Subcutaneous abdominal adipose tissue (tissue), 5 donors: ENCODE measurements around the gene ZFP36L2.

Source experiments
- H3K27ac ChIP-seq: one replicate; pipeline ENCODE4 v1.7.0; 2013; ENCODE audit warnings: low read depth, mild to moderate bottlenecking, inconsistent platforms, low read length, moderate library complexity
- H3K27me3 ChIP-seq, 5 donors: one replicate each; pipeline ENCODE4 v1.7.0; 2013; ENCODE audit warnings: low read length in 5 of 5, inconsistent platforms in 1 of 5; ENCODE audit not compliant: control insufficient read depth in 5 of 5, insufficient read depth in 4 of 5
- H3K36me3 ChIP-seq, 5 donors: one replicate each; pipeline ENCODE4 v1.7.0; 2013; ENCODE audit warnings: low read length in 5 of 5; ENCODE audit not compliant: control insufficient read depth in 5 of 5, insufficient read depth in 5 of 5
- H3K4me1 ChIP-seq, 5 donors: one replicate each; pipeline ENCODE4 v1.7.0; 2013; ENCODE audit warnings: low read length in 5 of 5, mild to moderate bottlenecking in 3 of 5, moderate library complexity in 1 of 5; ENCODE audit not compliant: control insufficient read depth in 5 of 5, insufficient read depth in 5 of 5
- H3K4me3 ChIP-seq, 5 donors: one replicate each; pipeline ENCODE4 v1.7.0; 2013; ENCODE audit warnings: low read length in 5 of 5, low read depth in 1 of 5
- H3K9ac ChIP-seq, 5 donors: one replicate each; pipeline ENCODE4 v1.7.0; 2013; ENCODE audit warnings: low read length in 5 of 5, mild to moderate bottlenecking in 4 of 5, moderate library complexity in 3 of 5
- H3K9me3 ChIP-seq, 5 donors: one replicate each; pipeline ENCODE4 v1.7.0; 2013; ENCODE audit warnings: low read length in 5 of 5; ENCODE audit not compliant: control insufficient read depth in 5 of 5
- donor health status: healthy.
- donor health status: healthy.
- donor health status: healthy.
- donor health status: healthy.
- donor health status: healthy.

ZFP36L2 gene

GRCh38 chr2:43179942-43180341, 46.5 kb downstream of the ZFP36L2 start:
- H3K27ac ChIP-seq, result no peak overlapping the region
- H3K9me3 ChIP-seq, result peaks cover 5 to 14% (median 11%) of the 10 kb centered on the region in 5 donors
- no peaks in the 10 kb centered on the region for H3K27me3 ChIP-seq
- no peaks in the 10 kb centered on the region for H3K36me3 ChIP-seq
- no peak overlapping the region for H3K9ac ChIP-seq
- peaks cover 4 to 34% (median 27%) of the 10 kb centered on the region in 5 donors for H3K4me1 ChIP-seq
- H3K4me3 ChIP-seq, result no peak overlapping the region

GRCh38 chr2:43178602-43179542, 47.5 kb downstream of the ZFP36L2 start:
- H3K4me1 ChIP-seq, result peaks cover 4 to 44% (median 33%) of the 10 kb centered on the region in 5 donors
- peak overlapping the region; percentile 94 for H3K27ac ChIP-seq
- H3K9me3 ChIP-seq, result peaks cover 7 to 20% (median 15%) of the 10 kb centered on the region in 5 donors
- peak overlapping the region; percentile 21 to 66 (median 46) for H3K9ac ChIP-seq
- H3K4me3 ChIP-seq, result peak overlapping the region in 1 of 5 donors; percentile 19
- no peaks in the 10 kb centered on the region for H3K27me3 ChIP-seq
- no peaks in the 10 kb centered on the region for H3K36me3 ChIP-seq

GRCh38 chr2:43178055-43178598, 48.3 kb downstream of the ZFP36L2 start:
- H3K9me3 ChIP-seq, result peaks cover 7 to 20% (median 15%) of the 10 kb centered on the region in 5 donors
- H3K27me3 ChIP-seq, result no peaks in the 10 kb centered on the region
- peak overlapping the region; percentile 94 for H3K27ac ChIP-seq
- H3K4me1 ChIP-seq, result peaks cover 4 to 51% (median 40%) of the 10 kb centered on the region in 5 donors
- no peaks in the 10 kb centered on the region for H3K36me3 ChIP-seq
- H3K4me3 ChIP-seq, result peak overlapping the region in 1 of 5 donors; percentile 19
- peak overlapping the region in 2 of 5 donors; percentile 46 to 63 for H3K9ac ChIP-seq

GRCh38 chr2:43176449-43176848, 50.0 kb downstream of the ZFP36L2 start:
- Histone ChIP-seq H3K27ac (no peak overlapping the region), H3K4me3 (no peak overlapping the region), H3K9ac (no peak overlapping the region), H3K27me3 (no peaks in the 10 kb centered on the region), H3K4me1 (peaks cover 4 to 57% (median 45%) of the 10 kb centered on the region in 5 donors), H3K36me3 (no peaks in the 10 kb centered on the region), H3K9me3 (peaks cover 7 to 20% (median 15%) of the 10 kb centered on the region in 5 donors)

- Histone ChIP-seq H3K4me3 (peak overlapping the region in 2 of 5 donors; percentile 1 to 13), H3K27me3 (no peaks in the 10 kb centered on the region), H3K4me1 (peaks cover 4 to 61% (median 49%) of the 10 kb centered on the region in 5 donors), H3K27ac (peak overlapping the region; percentile 81), H3K9ac (no peak overlapping the region), H3K9me3 (peaks cover 7 to 20% (median 15%) of the 10 kb centered on the region in 5 donors), H3K36me3 (no peaks in the 10 kb centered on the region)
Observed at GRCh38 chr2:43175876-43176275, 50.5 kb downstream of the ZFP36L2 start.

GRCh38 chr2:43175020-43175441, 51.4 kb downstream of the ZFP36L2 start:
- Histone ChIP-seq H3K4me3 (peak overlapping the region in 3 of 5 donors; percentile 4 to 41 (median 13)), H3K36me3 (no peaks in the 10 kb centered on the region), H3K9me3 (peaks cover 7 to 20% (median 15%) of the 10 kb centered on the region in 5 donors), H3K9ac (no peak overlapping the region), H3K27ac (peak overlapping the region; percentile 81), H3K27me3 (no peaks in the 10 kb centered on the region), H3K4me1 (peaks cover 4 to 70% (median 57%) of the 10 kb centered on the region in 5 donors)

GRCh38 chr2:43174368-43174916, 52.0 kb downstream of the ZFP36L2 start:
- Histone ChIP-seq H3K4me3 (peak overlapping the region in 2 of 5 donors; percentile 4 to 13), H3K9ac (no peak overlapping the region), H3K36me3 (no peaks in the 10 kb centered on the region), H3K27ac (peak overlapping the region; percentile 81), H3K9me3 (peaks cover 7 to 20% (median 15%) of the 10 kb centered on the region in 5 donors), H3K4me1 (peaks cover 4 to 73% (median 60%) of the 10 kb centered on the region in 5 donors), H3K27me3 (no peaks in the 10 kb centered on the region)
